ENCODE data around the gene ARFGEF3.

ARFGEF3 gene

GRCh38 chr6:138162111-138162954 is 594 bp downstream of the ARFGEF3 start:
- peak; percentile 35 for DNase-seq

- DNase-seq, result no peak
Measured at GRCh38 chr6:138162955-138163575, 1.3 kb downstream of the ARFGEF3 start.

GRCh38 chr6:138175596-138175995 is 13.9 kb downstream of the ARFGEF3 start:
- DNase-seq, result no peak

GRCh38 chr6:138176652-138177232 is 15.0 kb downstream of the ARFGEF3 start:
- no peak for DNase-seq

- peak; percentile 80 for DNase-seq
Measured at GRCh38 chr6:138182939-138183789, 21.4 kb downstream of the ARFGEF3 start.

- DNase-seq, result no peak
Measured at GRCh38 chr6:138183790-138184134, 22.0 kb downstream of the ARFGEF3 start.

- DNase-seq, result no peak
Measured at GRCh38 chr6:138184230-138184629, 22.5 kb downstream of the ARFGEF3 start.

GRCh38 chr6:138187156-138187555 is 25.4 kb downstream of the ARFGEF3 start:
- DNase-seq, result no peak

- peak; percentile 59 for DNase-seq
Measured at GRCh38 chr6:138188278-138188941, 26.7 kb downstream of the ARFGEF3 start.

GRCh38 chr6:138194287-138194686 is 32.5 kb downstream of the ARFGEF3 start:
- no peak for DNase-seq

- no peak for DNase-seq
Measured at GRCh38 chr6:138196122-138196738, 34.5 kb downstream of the ARFGEF3 start.

GRCh38 chr6:138197570-138197969 is 35.8 kb downstream of the ARFGEF3 start:
- DNase-seq, result no peak

GRCh38 chr6:138198430-138199091 is 36.8 kb downstream of the ARFGEF3 start:
- DNase-seq, result no peak

GRCh38 chr6:138201836-138202235 is 40.1 kb downstream of the ARFGEF3 start:
- no peak for DNase-seq

- DNase-seq, result no peak
Measured at GRCh38 chr6:138203315-138203714, 41.6 kb downstream of the ARFGEF3 start.

- no peak for DNase-seq
Measured at GRCh38 chr6:138204303-138204702, 42.6 kb downstream of the ARFGEF3 start.

- no peak for DNase-seq
Measured at GRCh38 chr6:138204792-138205384, 43.1 kb downstream of the ARFGEF3 start.

- no peak for DNase-seq
Measured at GRCh38 chr6:138205437-138206094, 43.8 kb downstream of the ARFGEF3 start.

- DNase-seq, result no peak
Measured at GRCh38 chr6:138206862-138207261, 45.1 kb downstream of the ARFGEF3 start.

GRCh38 chr6:138211048-138211581 is 49.4 kb downstream of the ARFGEF3 start:
- DNase-seq, result no peak
